Measurements from ENCODE around the gene PEPD.

PEPD gene

DNA sequence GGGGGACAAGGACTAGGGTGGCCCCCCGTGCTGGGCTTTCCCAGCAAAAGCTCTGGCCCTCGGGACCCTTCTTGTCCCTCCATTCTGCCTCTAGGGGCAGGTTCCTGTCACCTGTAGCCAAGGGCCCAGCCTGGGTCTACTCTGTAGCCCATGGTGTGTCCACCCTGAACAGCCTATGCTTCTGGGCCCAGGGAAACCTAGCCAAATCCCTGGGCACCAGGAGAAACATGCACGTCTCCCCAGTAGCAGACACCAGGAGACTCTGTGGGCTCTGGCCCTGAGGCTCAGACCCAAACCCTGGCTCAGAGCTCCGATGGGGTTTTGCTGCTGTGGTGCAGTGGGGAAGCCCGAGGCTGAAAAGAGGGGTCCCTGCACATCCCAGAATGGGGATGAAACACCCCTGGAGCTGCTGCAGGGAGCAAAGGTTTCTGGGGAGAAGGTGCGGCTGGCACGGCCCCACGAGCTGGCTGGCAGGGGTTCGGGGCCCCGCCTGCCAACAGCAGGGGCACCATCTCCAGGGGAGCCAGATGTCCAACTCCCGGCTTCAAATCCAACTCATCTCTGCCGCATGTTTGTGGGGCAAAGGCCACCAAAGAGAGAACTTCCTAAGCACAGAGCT is 129.9 kb downstream of the PEPD start:
- Histone ChIP-seq H2AFZ (ENCODE audit: low read length, unreplicated experiment) (no peak overlapping the region), H3K4me1 (ENCODE audit: control insufficient read depth, insufficient read depth, low read length, unreplicated experiment) (peaks cover 40% of the 10 kb centered on the region), H3K27me3 (ENCODE audit: insufficient read depth, low read length) (no peaks in the 10 kb centered on the region), H3K4me3 (ENCODE audit: low read depth, low read length) (no peak overlapping the region), H3K79me2 (ENCODE audit: control insufficient read depth, insufficient read depth, low read length, unreplicated experiment) (no peaks in the 10 kb centered on the region), H3K36me3 (ENCODE audit: insufficient read depth, low read length) (no peaks in the 10 kb centered on the region), H3K27ac (ENCODE audit: low read depth, low read length) (no peak overlapping the region)

DNA sequence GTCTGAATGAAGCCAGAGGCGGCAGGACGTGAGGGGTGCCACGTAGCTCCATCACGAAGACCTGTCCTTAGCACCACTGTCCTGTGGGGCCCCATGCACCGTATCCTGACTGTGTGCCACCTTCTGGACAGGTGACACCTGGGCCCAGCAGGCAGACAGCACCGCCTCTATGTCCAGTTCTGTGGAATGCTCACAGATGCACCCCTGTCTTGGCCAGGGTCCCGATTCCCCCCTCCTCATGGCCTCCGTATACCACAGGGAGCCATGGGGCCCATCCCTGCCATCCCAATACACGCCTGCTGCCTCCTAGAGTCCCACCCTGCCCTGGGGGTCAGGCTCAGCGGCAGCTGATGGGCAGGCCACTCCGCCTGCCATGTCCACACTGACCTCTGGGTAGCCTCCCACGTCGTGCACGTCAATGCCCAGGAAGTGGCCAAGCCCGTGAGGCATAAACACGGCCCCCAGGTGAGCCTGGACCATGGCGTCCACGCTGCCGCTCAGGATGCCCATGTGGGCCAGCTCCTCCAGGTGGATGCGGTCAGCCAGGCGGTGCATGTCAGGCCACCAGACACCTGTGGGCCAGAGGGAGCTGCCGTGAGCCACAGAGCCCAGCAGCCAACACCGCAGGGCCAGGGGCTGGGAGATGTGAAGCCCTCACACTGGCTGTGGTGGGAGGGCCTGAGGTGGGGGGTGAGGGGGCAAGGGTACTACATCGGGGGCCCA is 130.5 kb downstream of the PEPD start:
- H3K36me3 ChIP-seq (ENCODE audit: insufficient read depth, low read length) = no peaks in the 10 kb centered on the region
- H3K27ac ChIP-seq (ENCODE audit: low read depth, low read length) = no peak overlapping the region
- no peaks in the 10 kb centered on the region for H3K27me3 ChIP-seq (ENCODE audit: insufficient read depth, low read length)

DNA sequence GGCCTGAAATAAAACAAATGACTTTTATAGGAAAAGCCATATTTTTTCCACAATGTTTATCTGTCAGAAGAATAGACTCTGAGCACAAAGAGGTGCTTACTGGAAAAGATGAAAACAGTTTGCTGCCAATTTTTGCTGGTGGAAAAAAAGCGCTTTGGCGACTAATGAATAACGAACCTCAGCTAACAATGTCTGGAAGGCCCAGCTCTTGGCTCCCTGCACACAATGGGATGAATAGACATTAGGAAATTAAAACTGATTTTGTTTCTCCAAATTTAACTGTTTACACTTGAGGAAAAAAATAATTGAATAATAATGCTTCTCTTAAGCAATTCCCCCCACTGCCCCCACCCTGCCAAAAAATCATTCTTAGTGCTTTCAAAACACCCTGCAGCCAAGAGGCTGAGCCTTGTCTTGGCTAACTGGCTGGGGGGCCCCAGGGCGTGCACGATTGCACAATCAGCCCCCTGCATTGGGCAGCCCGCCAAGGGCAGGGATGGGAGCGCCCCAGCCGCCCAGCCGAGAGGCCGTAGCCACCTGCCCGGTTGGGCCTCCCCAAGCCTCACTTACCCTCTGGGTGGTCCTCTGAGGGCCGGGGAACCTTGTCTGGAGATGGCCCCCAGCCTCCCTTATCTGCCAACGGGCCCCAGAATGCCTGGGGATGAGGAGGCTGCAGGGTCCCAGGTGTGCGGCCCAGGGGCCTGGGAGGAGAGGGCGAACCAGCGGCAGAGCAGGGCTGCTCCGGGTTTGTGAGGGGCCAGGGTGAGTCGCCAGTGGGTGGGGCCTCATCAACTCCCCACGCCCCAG is 131.3 kb downstream of the PEPD start:
- Histone ChIP-seq H3K4me3 (ENCODE audit: low read depth, low read length) (no peak overlapping the region), H3K4me1 (ENCODE audit: control insufficient read depth, insufficient read depth, low read length, unreplicated experiment) (peaks cover 27% of the 10 kb centered on the region), H3K36me3 (ENCODE audit: insufficient read depth, low read length) (no peaks in the 10 kb centered on the region), H2AFZ (ENCODE audit: low read length, unreplicated experiment) (no peak overlapping the region), H3K27ac (ENCODE audit: low read depth, low read length) (no peak overlapping the region), H3K27me3 (ENCODE audit: insufficient read depth, low read length) (no peaks in the 10 kb centered on the region), H3K79me2 (ENCODE audit: control insufficient read depth, insufficient read depth, low read length, unreplicated experiment) (no peaks in the 10 kb centered on the region)

More for the DNA sequence above, 130.5 kb downstream of the PEPD start:
- Histone ChIP-seq H2AFZ (ENCODE audit: low read length, unreplicated experiment) (no peak overlapping the region), H3K79me2 (ENCODE audit: control insufficient read depth, insufficient read depth, low read length, unreplicated experiment) (no peaks in the 10 kb centered on the region), H3K4me3 (ENCODE audit: low read depth, low read length) (no peak overlapping the region), H3K4me1 (ENCODE audit: control insufficient read depth, insufficient read depth, low read length, unreplicated experiment) (peaks cover 34% of the 10 kb centered on the region)

DNA sequence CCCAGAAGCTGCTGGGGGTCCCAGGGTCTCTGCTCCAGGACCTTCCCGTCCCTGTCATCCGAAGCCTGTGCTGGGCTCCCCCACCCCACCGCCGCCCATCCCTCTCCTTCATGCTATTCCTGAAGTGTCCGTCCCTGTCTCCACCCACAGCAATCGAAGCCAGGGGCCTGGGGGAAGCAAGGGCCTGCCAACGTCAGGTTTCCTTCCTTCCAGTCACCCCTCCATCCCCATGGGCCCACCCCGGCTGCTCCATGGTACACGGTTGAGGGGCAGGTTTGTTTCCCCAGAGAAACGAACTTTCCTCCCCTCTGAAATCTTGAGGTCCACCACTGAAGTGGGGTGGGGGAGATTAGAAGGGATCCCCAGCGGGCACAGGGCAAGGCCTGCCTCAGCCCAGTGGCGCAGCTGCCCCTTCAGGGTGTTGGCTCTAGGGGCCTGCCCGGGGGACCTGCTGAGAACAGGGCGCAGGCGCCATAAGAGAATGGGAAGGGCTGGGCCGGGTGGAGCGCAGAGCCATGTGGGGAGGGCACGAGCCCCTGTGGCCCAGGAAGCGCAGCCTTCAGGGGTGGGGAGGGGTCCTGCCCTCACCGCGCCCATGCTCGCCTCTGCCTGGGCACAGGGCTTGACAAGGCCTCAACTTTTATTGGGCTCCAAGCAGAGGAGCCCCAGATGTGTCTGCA is 132.0 kb downstream of the PEPD start:
- no peaks in the 10 kb centered on the region for H3K36me3 ChIP-seq (ENCODE audit: insufficient read depth, low read length)
- H3K27me3 ChIP-seq (ENCODE audit: insufficient read depth, low read length) = no peaks in the 10 kb centered on the region
- H3K4me3 ChIP-seq (ENCODE audit: low read depth, low read length) = no peak overlapping the region
- H2AFZ ChIP-seq (ENCODE audit: low read length, unreplicated experiment) = no peak overlapping the region
- H3K4me1 ChIP-seq (ENCODE audit: control insufficient read depth, insufficient read depth, low read length, unreplicated experiment) = peaks cover 19% of the 10 kb centered on the region
- H3K79me2 ChIP-seq (ENCODE audit: control insufficient read depth, insufficient read depth, low read length, unreplicated experiment) = no peaks in the 10 kb centered on the region
- H3K27ac ChIP-seq (ENCODE audit: low read depth, low read length) = no peak overlapping the region

DNA sequence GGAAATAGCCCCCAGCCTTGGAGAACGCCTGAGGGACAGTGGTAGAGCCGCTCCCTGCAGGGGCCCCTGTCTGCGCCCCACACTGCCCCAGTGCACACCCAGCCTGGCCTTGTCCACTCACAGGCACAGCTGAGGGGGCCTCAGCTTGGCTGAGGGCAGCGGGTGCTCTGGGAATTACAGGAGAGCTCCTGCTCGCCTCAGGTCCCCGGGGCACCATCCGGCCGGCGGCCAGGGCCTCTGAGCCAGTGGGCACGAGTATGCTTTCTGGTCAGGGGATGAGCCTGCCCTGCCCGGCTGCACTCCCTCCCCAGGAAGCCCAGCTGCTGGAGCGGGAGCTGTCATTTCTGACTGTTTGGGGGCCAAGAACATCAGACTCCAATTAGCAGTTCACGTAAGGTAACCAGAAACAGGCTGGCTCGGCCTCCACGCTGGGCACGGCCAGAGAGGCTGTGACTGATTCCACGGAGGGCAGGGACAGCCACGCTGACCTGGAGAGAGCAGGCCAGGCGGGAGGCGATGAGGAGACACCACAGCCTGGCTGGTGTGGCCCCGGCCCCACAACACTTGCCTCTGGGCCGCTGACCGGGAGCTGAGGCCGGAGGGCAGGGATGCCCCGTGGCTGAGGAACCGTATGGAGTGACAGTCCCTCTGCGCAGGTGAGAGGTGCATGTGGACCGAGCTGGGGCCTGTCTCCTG is 132.7 kb downstream of the PEPD start:
- Histone ChIP-seq H3K79me2 (ENCODE audit: control insufficient read depth, insufficient read depth, low read length, unreplicated experiment) (no peaks in the 10 kb centered on the region), H3K4me3 (ENCODE audit: low read depth, low read length) (no peak overlapping the region), H2AFZ (ENCODE audit: low read length, unreplicated experiment) (no peak overlapping the region), H3K36me3 (ENCODE audit: insufficient read depth, low read length) (no peaks in the 10 kb centered on the region), H3K27ac (ENCODE audit: low read depth, low read length) (no peak overlapping the region), H3K27me3 (ENCODE audit: insufficient read depth, low read length) (no peaks in the 10 kb centered on the region), H3K4me1 (ENCODE audit: control insufficient read depth, insufficient read depth, low read length, unreplicated experiment) (peaks cover 15% of the 10 kb centered on the region)

DNA sequence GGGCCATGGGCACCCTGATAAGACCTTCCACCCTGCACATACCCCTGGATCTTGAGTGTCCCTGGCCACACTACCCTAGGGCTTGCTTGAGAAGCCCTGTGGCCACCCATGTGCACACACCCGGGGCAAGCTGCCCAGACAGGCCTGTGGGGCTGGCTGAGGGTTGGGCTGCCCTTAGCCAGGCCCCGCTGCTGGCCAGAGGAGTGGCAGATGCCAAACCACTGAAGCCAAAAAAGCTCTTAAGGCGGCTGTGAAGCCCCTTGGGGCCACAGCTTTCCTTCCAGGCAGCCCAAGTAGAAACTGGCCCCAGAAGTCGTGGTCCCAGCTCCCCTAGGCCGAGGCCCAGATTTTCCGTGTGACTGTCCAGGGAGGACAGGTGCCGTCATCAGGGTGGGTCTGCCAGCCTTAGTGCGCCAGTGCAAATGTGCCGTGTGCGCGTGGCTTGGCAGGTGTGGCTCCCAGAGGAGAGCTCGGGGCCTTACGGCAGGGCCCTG is 133.3 kb downstream of the PEPD start:
- Histone ChIP-seq H3K79me2 (ENCODE audit: control insufficient read depth, insufficient read depth, low read length, unreplicated experiment) (peaks cover 3% of the 10 kb centered on the region), H3K27me3 (ENCODE audit: insufficient read depth, low read length) (no peaks in the 10 kb centered on the region), H2AFZ (ENCODE audit: low read length, unreplicated experiment) (no peak overlapping the region), H3K36me3 (ENCODE audit: insufficient read depth, low read length) (no peaks in the 10 kb centered on the region), H3K4me1 (ENCODE audit: control insufficient read depth, insufficient read depth, low read length, unreplicated experiment) (peaks cover 9% of the 10 kb centered on the region), H3K27ac (ENCODE audit: low read depth, low read length) (no peak overlapping the region), H3K4me3 (ENCODE audit: low read depth, low read length) (no peak overlapping the region)

DNA sequence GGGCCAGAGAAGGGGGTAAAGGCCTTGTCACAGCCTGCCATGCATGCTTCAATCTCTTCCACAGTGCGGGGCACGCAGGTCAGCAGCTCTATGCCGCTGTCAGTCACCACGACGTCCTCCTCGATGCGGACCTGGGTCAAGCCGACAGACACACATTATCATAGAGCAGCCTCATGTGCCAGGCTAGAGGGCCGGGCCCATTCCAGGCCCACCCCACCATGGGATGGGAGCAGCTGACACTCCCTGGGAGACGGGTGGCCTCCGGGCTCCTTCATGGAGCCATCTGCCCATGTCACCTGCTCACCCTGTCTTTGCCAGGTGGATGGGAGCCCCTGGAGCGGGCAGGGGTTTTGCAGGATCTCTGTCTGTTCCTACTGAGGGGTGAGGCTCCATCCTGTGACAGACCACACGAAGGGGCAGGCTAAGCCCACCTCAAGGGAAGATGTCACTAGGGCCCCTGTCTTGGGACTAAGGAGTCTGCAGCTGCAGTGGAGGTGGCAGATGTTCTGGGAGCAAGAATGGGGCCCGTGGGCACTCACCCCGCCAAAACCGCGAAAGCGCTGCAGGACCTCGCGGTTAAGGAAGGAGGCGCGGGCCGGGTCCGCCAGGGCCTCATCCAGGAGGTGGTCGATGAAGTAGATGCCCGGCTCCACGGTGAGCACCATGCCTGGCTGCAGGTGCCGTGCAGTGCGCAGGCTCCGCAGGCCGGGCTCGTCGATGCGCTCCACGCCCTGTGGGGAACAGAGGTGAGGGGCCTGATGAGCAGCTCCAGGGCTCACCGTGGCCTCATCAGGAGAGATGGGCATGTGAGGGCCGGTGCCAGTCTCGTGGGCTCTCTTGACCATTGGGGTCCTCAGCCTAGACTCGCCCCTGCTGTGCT is 134.0 kb downstream of the PEPD start:
- H3K79me2 ChIP-seq (ENCODE audit: control insufficient read depth, insufficient read depth, low read length, unreplicated experiment) = peaks cover 8% of the 10 kb centered on the region
- peaks cover 9% of the 10 kb centered on the region for H3K4me1 ChIP-seq (ENCODE audit: control insufficient read depth, insufficient read depth, low read length, unreplicated experiment)
- H3K27me3 ChIP-seq (ENCODE audit: insufficient read depth, low read length) = no peaks in the 10 kb centered on the region
- H3K4me3 ChIP-seq (ENCODE audit: low read depth, low read length) = no peak overlapping the region
- no peak overlapping the region for H3K27ac ChIP-seq (ENCODE audit: low read depth, low read length)
- H2AFZ ChIP-seq (ENCODE audit: low read length, unreplicated experiment) = no peak overlapping the region
- no peaks in the 10 kb centered on the region for H3K36me3 ChIP-seq (ENCODE audit: insufficient read depth, low read length)

DNA sequence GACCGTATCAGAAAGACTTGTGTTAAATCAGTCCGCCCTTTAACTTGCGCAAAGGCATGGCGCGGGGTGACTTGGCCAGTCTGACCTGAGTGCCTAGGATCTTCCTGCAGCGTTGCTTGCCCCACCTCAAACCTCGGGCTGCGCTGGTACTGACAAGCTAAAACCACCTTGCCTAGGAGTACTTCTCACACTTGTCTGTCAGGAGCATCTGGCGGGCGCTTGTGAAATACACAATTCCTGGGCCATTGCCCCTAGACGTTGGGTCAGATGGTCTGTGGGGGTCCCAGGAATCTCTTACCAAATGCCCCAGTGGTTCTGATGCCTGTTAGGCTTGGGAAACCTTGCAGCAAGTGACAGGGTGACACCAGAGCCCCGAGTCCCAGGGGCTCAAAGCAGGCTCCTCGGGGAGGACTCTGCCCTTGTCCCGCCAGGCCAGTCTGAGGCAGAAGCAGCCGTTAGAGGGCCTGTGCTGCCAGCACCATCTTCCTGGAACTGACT is 135.2 kb downstream of the PEPD start:
- H3K27me3 ChIP-seq (ENCODE audit: insufficient read depth, low read length) = no peaks in the 10 kb centered on the region
- no peak overlapping the region for H3K27ac ChIP-seq (ENCODE audit: low read depth, low read length)
- H3K4me3 ChIP-seq (ENCODE audit: low read depth, low read length) = no peak overlapping the region
- H2AFZ ChIP-seq (ENCODE audit: low read length, unreplicated experiment) = no peak overlapping the region
- H3K79me2 ChIP-seq (ENCODE audit: control insufficient read depth, insufficient read depth, low read length, unreplicated experiment) = peaks cover 16% of the 10 kb centered on the region
- H3K36me3 ChIP-seq (ENCODE audit: insufficient read depth, low read length) = no peaks in the 10 kb centered on the region
- peaks cover 5% of the 10 kb centered on the region for H3K4me1 ChIP-seq (ENCODE audit: control insufficient read depth, insufficient read depth, low read length, unreplicated experiment)

DNA sequence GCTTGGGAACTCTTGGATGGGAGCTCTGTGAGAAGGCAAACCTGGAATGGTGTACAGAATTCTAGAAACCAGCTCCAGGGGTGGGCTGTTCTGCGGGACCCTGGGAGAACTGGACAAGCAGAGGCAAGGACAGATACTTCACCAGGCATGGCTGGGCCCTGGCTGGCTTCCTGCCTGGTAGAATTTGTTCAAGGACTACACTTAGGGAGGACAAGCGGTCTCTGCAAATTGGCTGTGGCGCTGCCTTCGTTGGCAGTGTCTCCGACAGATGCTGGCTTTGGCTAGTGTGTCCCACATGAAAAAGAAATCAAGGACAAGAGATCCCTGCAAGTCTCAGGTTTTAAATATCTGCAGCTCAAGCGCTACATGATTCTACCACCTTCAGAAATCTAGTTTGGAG is 135.6 kb downstream of the PEPD start:
- peaks cover 5% of the 10 kb centered on the region for H3K4me1 ChIP-seq (ENCODE audit: control insufficient read depth, insufficient read depth, low read length, unreplicated experiment)
- H2AFZ ChIP-seq (ENCODE audit: low read length, unreplicated experiment) = no peak overlapping the region
- no peaks in the 10 kb centered on the region for H3K27me3 ChIP-seq (ENCODE audit: insufficient read depth, low read length)
- H3K4me3 ChIP-seq (ENCODE audit: low read depth, low read length) = no peak overlapping the region
- no peaks in the 10 kb centered on the region for H3K36me3 ChIP-seq (ENCODE audit: insufficient read depth, low read length)
- peaks cover 21% of the 10 kb centered on the region for H3K79me2 ChIP-seq (ENCODE audit: control insufficient read depth, insufficient read depth, low read length, unreplicated experiment)
- H3K27ac ChIP-seq (ENCODE audit: low read depth, low read length) = no peak overlapping the region
